ENCODE measurements around the gene EIF4E1B.

DNA sequence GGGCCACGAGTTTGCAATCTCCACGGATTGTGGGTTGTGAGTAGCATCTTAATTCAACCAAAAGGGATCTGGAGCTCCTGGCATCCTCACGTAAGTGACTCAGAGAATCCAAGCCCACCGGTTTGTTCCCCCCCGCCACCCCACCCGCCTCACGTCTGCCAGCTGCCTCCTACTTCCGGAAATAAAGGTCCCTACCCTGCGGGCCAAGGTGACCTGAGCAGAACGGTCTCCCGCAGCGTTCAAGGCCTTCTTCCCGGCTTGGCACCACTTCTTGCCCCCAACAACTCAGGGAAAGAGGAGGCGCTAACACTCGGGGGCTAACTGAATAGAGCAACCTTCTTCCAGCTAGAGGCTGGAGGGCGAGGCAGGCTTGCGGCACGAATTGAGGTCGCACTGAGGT, 11.7 kb upstream of the EIF4E1B start:
- no peak for TF ChIP-seq POLR2A (IDR thresholded peaks at IDR 0.05; ENCODE audit: low read depth, low read length)
- TF ChIP-seq POLR2AphosphoS5 (IDR thresholded peaks at IDR 0.05; ENCODE audit: low read depth, low read length): no peak
- no peak for TF ChIP-seq TAF1 (IDR thresholded peaks at IDR 0.05; ENCODE audit: low read depth, low read length)
- no peak for TF ChIP-seq SPI1 (IDR thresholded peaks at IDR 0.05; ENCODE audit: low read depth, low read length)
- TF ChIP-seq PAX5 (IDR thresholded peaks at IDR 0.05; ENCODE audit: insufficient read depth, low read length, severe bottlenecking): no peak
